ENCODE measurements around the gene CMSS1. TPM values are rescaled to one million over a fixed set of nuclear protein-coding genes. Genes with fewer than 3 reads are reported as not detected.
A peak's percentile ranks its signal among the peaks of the same experiment; 100 is the strongest.

CMSS1 gene
- total RNA-seq, 1 donor from 2014 or later: 28.4 TPM

GRCh38 chr3:99789011-99789721, 28.5 kb upstream of the CMSS1 start:
- peak; percentile 87 for TF ChIP-seq CTCF (conservative IDR thresholded peaks at IDR 0.05; ENCODE audit: low read depth, low read length)
- H3K4me3 ChIP-seq (ENCODE audit: low read depth, low read length): no peak overlapping the region
- peak; percentile 19 for DNase-seq (ENCODE audit: low read depth)

GRCh38 chr3:99794485-99794884, 23.2 kb upstream of the CMSS1 start:
- no peak for TF ChIP-seq CTCF (conservative IDR thresholded peaks at IDR 0.05; ENCODE audit: low read depth, low read length)
- no peak overlapping the region for H3K4me3 ChIP-seq (ENCODE audit: low read depth, low read length)
- no peak for DNase-seq (ENCODE audit: low read depth)

GRCh38 chr3:99795573-99795972, 22.1 kb upstream of the CMSS1 start:
- TF ChIP-seq CTCF (conservative IDR thresholded peaks at IDR 0.05; ENCODE audit: low read depth, low read length): no peak
- no peak overlapping the region for H3K4me3 ChIP-seq (ENCODE audit: low read depth, low read length)
- no peak for DNase-seq (ENCODE audit: low read depth)

- H3K4me3 ChIP-seq (ENCODE audit: low read depth, low read length): no peak overlapping the region
- no peak for DNase-seq (ENCODE audit: low read depth)
- no peak for TF ChIP-seq CTCF (conservative IDR thresholded peaks at IDR 0.05; ENCODE audit: low read depth, low read length)
Observed at GRCh38 chr3:99799422-99799821, 18.2 kb upstream of the CMSS1 start.

- H3K4me3 ChIP-seq (ENCODE audit: low read depth, low read length): no peak overlapping the region
- TF ChIP-seq CTCF (conservative IDR thresholded peaks at IDR 0.05; ENCODE audit: low read depth, low read length): no peak
- no peak for DNase-seq (ENCODE audit: low read depth)
Observed at GRCh38 chr3:99803297-99803696, 14.4 kb upstream of the CMSS1 start.

GRCh38 chr3:99805160-99805559, 12.5 kb upstream of the CMSS1 start:
- no peak for DNase-seq (ENCODE audit: low read depth)
- H3K4me3 ChIP-seq (ENCODE audit: low read depth, low read length): no peak overlapping the region
- no peak for TF ChIP-seq CTCF (conservative IDR thresholded peaks at IDR 0.05; ENCODE audit: low read depth, low read length)

GRCh38 chr3:99808163-99808794, 9.4 kb upstream of the CMSS1 start:
- DNase-seq (ENCODE audit: low read depth): no peak
- H3K4me3 ChIP-seq (ENCODE audit: low read depth, low read length): no peak overlapping the region
- TF ChIP-seq CTCF (conservative IDR thresholded peaks at IDR 0.05; ENCODE audit: low read depth, low read length): peak; percentile 89

All from epithelial cell of proximal tubule (primary cell).